Endothelial cell of umbilical vein (primary cell): ENCODE measurements around the gene SYTL1. TPM values are rescaled to one million over a fixed set of nuclear protein-coding genes. Genes with fewer than 3 reads are reported as not detected.

Experiments
- BruUV-seq: library from RNA; stranded (reverse); fragments of 400-500 nt; replicated peaks from 2 replicates; lab custom pipeline; 2021; lab: Mats Ljungman, UMichigan
- CTCF ChIA-PET: fragments of 300-600, 350-600 bp; sonication (Branson Sonifier 250); formaldehyde crosslinking; loops from one replicate; lab custom pipeline; 2021; ENCODE audit warnings: antibody characterized with exemption, inconsistent platforms; lab: Charles Lee
- POLR2A ChIA-PET: fragments of 300-600, 350-600 bp; sonication (Branson Sonifier 250); formaldehyde crosslinking; loops from one replicate; lab custom pipeline; 2021; ENCODE audit warnings: antibody characterized with exemption, inconsistent platforms; lab: Charles Lee
- DNase-seq: peaks from one replicate; pipeline ENCODE4 v3.0.0-alpha.2; 2011; ENCODE audit warnings: low read depth, low spot score
- FAIRE-seq: peaks from 2 replicates; lab custom pipeline; 2011; peaks lifted over from hg19 to GRCh38; lab: Jason Lieb, UNC
- H2AFZ ChIP-seq: 2 replicates; pipeline ENCODE4 v1.6.0; 2012; ENCODE audit warnings: low read depth, low read length, control low read depth, inconsistent platforms
- H3K27ac ChIP-seq: 2 replicates; pipeline ENCODE4 v1.5.1; 2011; ENCODE audit warnings: low read depth, mild to moderate bottlenecking, control low read depth, low read length, moderate library complexity; ENCODE audit not compliant: insufficient read depth
- H3K27me3 ChIP-seq, 2 experiments: 2 replicates each; pipeline versions ENCODE4 v1.6.0 to v1.6.1; 2011; ENCODE audit warnings: low read length in 2 of 2, mixed read lengths in 1 of 2; ENCODE audit not compliant: control insufficient read depth in 2 of 2, insufficient read depth in 2 of 2
- H3K36me3 ChIP-seq, 2 experiments: 2 replicates in 1 of 2; 3 replicates in 1 of 2; pipeline ENCODE4 v1.5.1; 2011; ENCODE audit warnings: low read length in 2 of 2, mild to moderate bottlenecking in 1 of 2, moderate library complexity in 1 of 2; ENCODE audit not compliant: control insufficient read depth in 2 of 2, insufficient read depth in 2 of 2; ENCODE audit errors: extremely low read depth in 1 of 2
- H3K4me1 ChIP-seq: 3 replicates; pipeline ENCODE4 v1.5.1; 2011; ENCODE audit warnings: mild to moderate bottlenecking, low read length; ENCODE audit not compliant: control insufficient read depth, insufficient read depth; ENCODE audit errors: extremely low read depth
- H3K4me2 ChIP-seq: 2 replicates; pipeline ENCODE4 v1.6.1; 2011; ENCODE audit warnings: low read length, control low read depth, mixed read lengths; ENCODE audit not compliant: insufficient read depth
- H3K4me3 ChIP-seq, 3 experiments: fragments of 200-600 bp in 1 of 3; sonication (generic), shearing (Covaris generic) in 1 of 3; replicated peaks in 1 of 3; 2 replicates each; pipeline ENCODE4 v1.5.1; 2011 to 2016; ENCODE audit warnings: control low read depth in 3 of 3, low read length in 3 of 3, mild to moderate bottlenecking in 2 of 3, inconsistent platforms in 1 of 3, low read depth in 1 of 3, moderate library complexity in 1 of 3; ENCODE audit not compliant: insufficient read depth in 1 of 3
- H3K79me2 ChIP-seq: 2 replicates; pipeline ENCODE4 v1.6.0; 2012; ENCODE audit warnings: low read length, inconsistent platforms; ENCODE audit not compliant: control insufficient read depth, insufficient read depth
- H3K9ac ChIP-seq: replicated peaks from 2 replicates; pipeline ENCODE3; 2011; ENCODE audit warnings: low read length, control low read depth; ENCODE audit not compliant: insufficient read depth; ENCODE audit errors: extremely low read depth
- H3K9me1 ChIP-seq: replicated peaks from 3 replicates; pipeline ENCODE4 v1.6.0; 2011; ENCODE audit warnings: mild to moderate bottlenecking, low read length; ENCODE audit not compliant: control insufficient read depth, insufficient read depth; ENCODE audit errors: extremely low read depth
- H3K9me3 ChIP-seq: replicated peaks from 2 replicates; pipeline ENCODE4 v1.5.1; 2012; ENCODE audit warnings: low read length, inconsistent platforms; ENCODE audit not compliant: control insufficient read depth, insufficient read depth
- H4K20me1 ChIP-seq: replicated peaks from 2 replicates; pipeline ENCODE3; 2011; ENCODE audit warnings: mild to moderate bottlenecking, low read length; ENCODE audit not compliant: control insufficient read depth, insufficient read depth; ENCODE audit errors: extremely low read depth
- CTCF ChIP-seq, 2 donors: IDR thresholded peaks; 1 replicate in 1 of 2; 2 replicates in 1 of 2; pipeline ENCODE4 v1.5.1; 2011; ENCODE audit warnings: low read length in 2 of 2, mild to moderate bottlenecking in 2 of 2, moderate library complexity in 2 of 2, control low read depth in 1 of 2, inconsistent platforms in 1 of 2, low read depth in 1 of 2; ENCODE audit not compliant: insufficient read depth in 1 of 2; ENCODE audit errors: extremely low read depth in 1 of 2
- FOS ChIP-seq: IDR thresholded peaks from 2 replicates; pipeline ENCODE4 v1.6.1; 2011; ENCODE audit warnings: mild to moderate bottlenecking, low read length, moderate library complexity, borderline replicate concordance; ENCODE audit not compliant: insufficient read depth
- GATA2 ChIP-seq: IDR thresholded peaks from 2 replicates; pipeline ENCODE4 v1.7.0; 2011; ENCODE audit warnings: low read depth, mild to moderate bottlenecking, moderate library complexity, mixed read lengths, low read length; ENCODE audit not compliant: insufficient read length, insufficient read depth
- JUN ChIP-seq: IDR thresholded peaks from 2 replicates; pipeline ENCODE4 v1.6.1; 2011; ENCODE audit warnings: borderline replicate concordance, low read depth; ENCODE audit not compliant: insufficient read length, insufficient read depth
- MAX ChIP-seq: IDR thresholded peaks from 2 replicates; pipeline ENCODE4 v1.6.1; 2011; ENCODE audit not compliant: insufficient read depth, insufficient read length
- POLR2A ChIP-seq: IDR thresholded peaks from 2 replicates; pipeline ENCODE4 v1.6.1; 2012; ENCODE audit warnings: low read depth, mild to moderate bottlenecking, control low read depth, low read length
- POLR2AphosphoS5 ChIP-seq: IDR thresholded peaks from 2 replicates; pipeline ENCODE4 v1.6.1; 2012; ENCODE audit warnings: low read depth, mild to moderate bottlenecking, control low read depth, low read length, moderate library complexity; ENCODE audit not compliant: insufficient read depth
- dilution Hi-C: fragments of 300-500 bp; cut with MboI; formaldehyde crosslinking; loops from one replicate; pipeline ENCODE4 v1.15.0; 2019; ENCODE audit warnings: low sequenced_read_pairs; ENCODE audit not compliant: extremely low pct_ligation_motif_present
- intact Hi-C: fragments of 100-400 bp; cut with micrococcal nuclease; formaldehyde crosslinking; loops from one replicate; pipeline ENCODE4 v1.10.0; 2022
- polyA plus RNA-seq, 4 experiments: library from polyadenylated mRNA; depleted of rRNA in 3 of 4; stranded (reverse) in 3 of 4; unstranded in 1 of 4; fragments of >200 nt; gene quantifications; 2 replicates each; pipeline versions ENCODE4 v1.2.1 to v1.2.3, GENCODE V29; 2011 to 2012; ENCODE audit warnings: missing spikeins in 1 of 4
- total RNA-seq: library from RNA; stranded (reverse); gene quantifications from 2 replicates; pipeline ENCODE4 v1.2.3, GENCODE V29; 2021

The SYTL1 gene
- total and polyA plus RNA-seq, 2 donors (not counting 3 experiments of a cell fraction or from before 2014, with no cell fraction given) = 0.04 TPM; not detected in 1

GRCh38 chr1:27392096-27392777, 50.4 kb downstream of the SYTL1 start, which contains the start of gene GPR3:
Gene GPR3, plus strand, starts transcription at chr1:27392622. Its CDS starts 1,177 bp downstream, at chr1:27393799.
- CTCF ChIA-PET = interaction anchor here (0.7 to 7.4 kb wide), 13 partner anchors 20 to 348 kb away, joined by 3 to 161 read pairs (median 6); partner anchors contain the start of gene MAP3K6
- Histone ChIP-seq H3K4me1 (peaks cover 21% of the 10 kb centered on the region), H3K4me2 (peak within 1 kb of the TSS; percentile 84), H4K20me1 (no peaks in the 10 kb centered on the region), H3K9me1 (no peaks in the 10 kb centered on the region), H2AFZ (peak within 1 kb of the TSS; percentile 91), H3K79me2 (peaks cover 5% of the 10 kb centered on the region), H3K9me3 (no peaks in the 10 kb centered on the region), H3K27ac (peak within 1 kb of the TSS; percentile 73), H3K4me3 (peak within 1 kb of the TSS; percentile 46 to 80 (median 70)), H3K27me3 (no peaks in the 10 kb centered on the region), H3K36me3 (no peaks in the 10 kb centered on the region), H3K9ac (peak within 1 kb of the TSS; percentile 87)
- POLR2A ChIA-PET = no interaction called here
- dilution Hi-C loops = no loop called here
- DNase-seq = peak; percentile 93
- no TSS peak for BruUV-seq
- peak; percentile 61 for TF ChIP-seq JUN
- peak; percentile 66 to 72 for TF ChIP-seq CTCF (IDR thresholded peaks at IDR 0.05; ENCODE audit: extremely low read depth in 1 of 2, insufficient read depth in 1 of 2, low read depth in 1 of 2, low read length in 2 of 2)
- peak; percentile 10 for TF ChIP-seq POLR2AphosphoS5
- TF ChIP-seq FOS = peak; percentile 88
- no peak for TF ChIP-seq GATA2
- TF ChIP-seq POLR2A = no peak
- TF ChIP-seq MAX = no peak
- FAIRE-seq = peak; percentile 93
- intact Hi-C loops = loop anchor here (1.0 to 10.0 kb wide), 7 partner anchors 26 to 350 kb away; partner anchors contain the start of genes MAP3K6 and TMEM222
